HepG2 (cell line): ENCODE measurements around the gene PLEKHG4. TPM values are rescaled to one million over a fixed set of nuclear protein-coding genes. Genes with fewer than 3 reads are reported as not detected.
A peak's percentile ranks its signal among the peaks of the same experiment; 100 is the strongest.

Source experiments
- ARNT2 ChIP-seq: sonication (generic); formaldehyde crosslinking; IDR thresholded peaks from 2 replicates; pipeline ENCODE4 v1.8.0; 2022; ENCODE audit warnings: mild to moderate bottlenecking, low read depth, missing genetic modification reagents, moderate library complexity
- BHLHE40 ChIP-seq: IDR thresholded peaks from 2 replicates; pipeline ENCODE4 v1.6.1; 2011; ENCODE audit warnings: low read length, improper control_type of control experiment
- HNRNPL ChIP-seq: fragments of 200-400 bp; formaldehyde crosslinking; IDR thresholded peaks from 2 replicates; pipeline ENCODE4 v1.6.1; 2017; ENCODE audit warnings: mild to moderate bottlenecking, low read depth, low read length
- KLF15 ChIP-seq: sonication (generic); formaldehyde crosslinking; IDR thresholded peaks from 2 replicates; pipeline ENCODE4 v1.8.1; 2023; ENCODE audit warnings: borderline replicate concordance, mild to moderate bottlenecking, inconsistent platforms, missing genetic modification reagents, mixed read lengths
- PCBP1 ChIP-seq: fragments of 200-400 bp; formaldehyde crosslinking; IDR thresholded peaks from 2 replicates; pipeline ENCODE4 v1.6.1; 2017; ENCODE audit warnings: mild to moderate bottlenecking, low read depth, low read length, borderline replicate concordance
- TAF15 ChIP-seq: fragments of 200-400 bp; formaldehyde crosslinking; IDR thresholded peaks from one replicate; pipeline ENCODE4 v1.6.1; 2018; ENCODE audit warnings: mild to moderate bottlenecking, low read depth, low read length; ENCODE audit not compliant: poor library complexity, severe bottlenecking
- ZNF354B ChIP-seq: sonication (generic); formaldehyde crosslinking; IDR thresholded peaks from 2 replicates; pipeline ENCODE4 v1.8.0; 2022; ENCODE audit warnings: mild to moderate bottlenecking, missing genetic modification reagents
- ZNF431 ChIP-seq: sonication (generic); formaldehyde crosslinking; IDR thresholded peaks from 2 replicates; pipeline ENCODE4 v1.9.0; 2022; ENCODE audit warnings: missing genetic modification reagents, low read depth, mild to moderate bottlenecking, borderline replicate concordance
- ZNF83 ChIP-seq: sonication (generic); formaldehyde crosslinking; IDR thresholded peaks from 2 replicates; pipeline ENCODE4 v1.4.0; 2020; ENCODE audit warnings: missing genetic modification reagents, mild to moderate bottlenecking, borderline replicate concordance
- ZNF839 ChIP-seq: sonication (generic); formaldehyde crosslinking; IDR thresholded peaks from 2 replicates; pipeline ENCODE4 v1.4.0; 2020; ENCODE audit warnings: missing genetic modification reagents, mild to moderate bottlenecking, borderline replicate concordance
- polyA plus RNA-seq, 8 experiments: library from polyadenylated mRNA; depleted of rRNA in 3 of 8; stranded (reverse) in 7 of 8; unstranded in 1 of 8; fragments of >200 nt; fragmentation: Illumina TruSeq in 4 of 8; extraction: Trizol in 4 of 8; gene quantifications; 2 replicates each; pipeline versions ENCODE4 v1.2.1 to v1.2.3, GENCODE V29; 2011 to 2016; ENCODE audit warnings: low read depth in 4 of 8, missing spikeins in 1 of 8, mixed read lengths in 1 of 8; ENCODE audit not compliant: insufficient read depth in 1 of 8
- total RNA-seq, 5 experiments: library from RNA; depleted of rRNA; stranded (reverse); fragments of >200 nt; fragmentation: Illumina TruSeq; extraction: Trizol; gene quantifications; 2 replicates each; pipeline ENCODE4 v1.2.3, GENCODE V29; 2016; ENCODE audit warnings: low read depth in 1 of 5
- TF ChIP-seq, protein P1 (sequence below), 2 experiments: fragments of 450-650 bp in 1 of 2; sonication (generic) in 1 of 2; formaldehyde crosslinking in 1 of 2; IDR thresholded peaks; 2 replicates each; pipeline versions ENCODE4 v1.6.1 to v1.8.0; 2016 to 2022; ENCODE audit warnings: antibody characterized with exemption in 1 of 2, mild to moderate bottlenecking in 1 of 2, missing genetic modification reagents in 1 of 2
- TF ChIP-seq, protein P2 (sequence below): sonication (generic); formaldehyde crosslinking; IDR thresholded peaks from 2 replicates; pipeline ENCODE4 v1.4.0; 2020; ENCODE audit warnings: mild to moderate bottlenecking, missing genetic modification reagents
- TF ChIP-seq, protein P3 (sequence below): sonication (generic); formaldehyde crosslinking; IDR thresholded peaks from 2 replicates; pipeline ENCODE4 v1.4.0; 2020; ENCODE audit warnings: mild to moderate bottlenecking, missing genetic modification reagents

The PLEKHG4 gene
- total and polyA plus RNA-seq, 2 of the 13 experiments (the other 11 are each of a cell fraction or from before 2014, with no cell fraction given), result 7.1 to 13.6 TPM

DNA sequence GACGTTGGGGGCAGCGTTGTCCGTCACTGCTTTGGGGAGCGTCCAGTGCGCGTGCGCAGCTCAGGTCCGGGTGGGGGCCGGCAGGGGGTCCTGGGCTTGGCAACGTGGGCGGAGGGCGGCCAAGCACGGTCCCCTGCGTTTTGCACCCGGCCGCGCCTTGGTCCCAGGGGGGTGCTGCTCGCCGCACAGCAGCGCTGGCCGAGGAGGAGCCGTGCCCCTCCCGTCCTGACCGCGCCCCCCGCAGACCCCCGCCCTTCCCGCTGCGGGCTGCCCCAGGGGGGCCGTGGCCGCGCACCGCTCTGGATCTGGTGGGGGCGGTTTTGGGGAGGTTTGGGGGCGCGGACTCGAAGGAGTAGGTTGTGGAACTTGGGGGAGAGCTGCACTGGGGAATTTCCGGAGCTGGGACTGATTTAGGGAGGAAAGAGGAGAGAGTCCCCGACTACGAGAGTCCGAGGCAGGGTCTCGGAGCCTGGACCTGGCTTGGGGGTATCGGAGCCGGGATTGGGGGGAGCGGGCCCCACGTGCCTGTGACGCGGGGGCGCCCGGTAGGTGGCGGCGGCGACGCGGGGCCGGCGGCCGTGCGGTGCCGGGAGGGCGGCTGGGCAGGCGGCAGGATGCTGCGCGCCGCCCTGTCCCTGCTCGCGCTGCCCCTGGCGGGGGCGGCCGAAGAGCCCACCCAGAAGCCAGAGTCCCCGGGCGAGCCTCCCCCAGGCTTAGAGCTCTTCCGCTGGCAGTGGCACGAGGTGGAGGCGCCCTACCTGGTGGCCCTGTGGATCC, 30.7 kb upstream of the PLEKHG4 start, which contains the start of gene SLC9A5 (continued):
- TF ChIP-seq, protein P1, sequence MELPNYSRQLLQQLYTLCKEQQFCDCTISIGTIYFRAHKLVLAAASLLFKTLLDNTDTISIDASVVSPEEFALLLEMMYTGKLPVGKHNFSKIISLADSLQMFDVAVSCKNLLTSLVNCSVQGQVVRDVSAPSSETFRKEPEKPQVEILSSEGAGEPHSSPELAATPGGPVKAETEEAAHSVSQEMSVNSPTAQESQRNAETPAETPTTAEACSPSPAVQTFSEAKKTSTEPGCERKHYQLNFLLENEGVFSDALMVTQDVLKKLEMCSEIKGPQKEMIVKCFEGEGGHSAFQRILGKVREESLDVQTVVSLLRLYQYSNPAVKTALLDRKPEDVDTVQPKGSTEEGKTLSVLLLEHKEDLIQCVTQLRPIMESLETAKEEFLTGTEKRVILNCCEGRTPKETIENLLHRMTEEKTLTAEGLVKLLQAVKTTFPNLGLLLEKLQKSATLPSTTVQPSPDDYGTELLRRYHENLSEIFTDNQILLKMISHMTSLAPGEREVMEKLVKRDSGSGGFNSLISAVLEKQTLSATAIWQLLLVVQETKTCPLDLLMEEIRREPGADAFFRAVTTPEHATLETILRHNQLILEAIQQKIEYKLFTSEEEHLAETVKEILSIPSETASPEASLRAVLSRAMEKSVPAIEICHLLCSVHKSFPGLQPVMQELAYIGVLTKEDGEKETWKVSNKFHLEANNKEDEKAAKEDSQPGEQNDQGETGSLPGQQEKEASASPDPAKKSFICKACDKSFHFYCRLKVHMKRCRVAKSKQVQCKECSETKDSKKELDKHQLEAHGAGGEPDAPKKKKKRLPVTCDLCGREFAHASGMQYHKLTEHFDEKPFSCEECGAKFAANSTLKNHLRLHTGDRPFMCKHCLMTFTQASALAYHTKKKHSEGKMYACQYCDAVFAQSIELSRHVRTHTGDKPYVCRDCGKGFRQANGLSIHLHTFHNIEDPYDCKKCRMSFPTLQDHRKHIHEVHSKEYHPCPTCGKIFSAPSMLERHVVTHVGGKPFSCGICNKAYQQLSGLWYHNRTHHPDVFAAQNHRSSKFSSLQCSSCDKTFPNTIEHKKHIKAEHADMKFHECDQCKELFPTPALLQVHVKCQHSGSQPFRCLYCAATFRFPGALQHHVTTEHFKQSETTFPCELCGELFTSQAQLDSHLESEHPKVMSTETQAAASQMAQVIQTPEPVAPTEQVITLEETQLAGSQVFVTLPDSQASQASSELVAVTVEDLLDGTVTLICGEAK (IDR thresholded peaks at IDR 0.05), result no peak
- TF ChIP-seq, protein P1 (CRISPR knock-in tag; IDR thresholded peaks at IDR 0.05), result 0 out of 2 replicates have a peak, but pooled peaks have one; percentile 17
- peak; percentile 47 for TF ChIP-seq TAF15
- peak; percentile 46; the same call in 1 of the 2 replicates for TF ChIP-seq ARNT2
- TF ChIP-seq, protein P2, sequence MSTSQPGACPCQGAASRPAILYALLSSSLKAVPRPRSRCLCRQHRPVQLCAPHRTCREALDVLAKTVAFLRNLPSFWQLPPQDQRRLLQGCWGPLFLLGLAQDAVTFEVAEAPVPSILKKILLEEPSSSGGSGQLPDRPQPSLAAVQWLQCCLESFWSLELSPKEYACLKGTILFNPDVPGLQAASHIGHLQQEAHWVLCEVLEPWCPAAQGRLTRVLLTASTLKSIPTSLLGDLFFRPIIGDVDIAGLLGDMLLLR (CRISPR knock-in tag), result peak; percentile 67
- TF ChIP-seq HNRNPL, result no peak
- 0 out of 2 replicates have a peak, but pooled peaks have one; percentile 62 for TF ChIP-seq ZNF431 (CRISPR knock-in tag)
- TF ChIP-seq KLF15 (CRISPR knock-in tag), result 0 out of 2 replicates have a peak, but pooled peaks have one; percentile 40
- no peak for TF ChIP-seq ZNF839 (CRISPR knock-in tag)
- no peak for TF ChIP-seq PCBP1
- TF ChIP-seq ZNF83 (CRISPR knock-in tag), result 0 out of 2 replicates have a peak, but pooled peaks have one; percentile 50
- 0 out of 2 replicates have a peak, but pooled peaks have one; percentile 53 for TF ChIP-seq ZNF354B (CRISPR knock-in tag)
- TF ChIP-seq BHLHE40, result 0 out of 2 replicates have a peak, but pooled peaks have one; percentile 3
- TF ChIP-seq, protein P3, sequence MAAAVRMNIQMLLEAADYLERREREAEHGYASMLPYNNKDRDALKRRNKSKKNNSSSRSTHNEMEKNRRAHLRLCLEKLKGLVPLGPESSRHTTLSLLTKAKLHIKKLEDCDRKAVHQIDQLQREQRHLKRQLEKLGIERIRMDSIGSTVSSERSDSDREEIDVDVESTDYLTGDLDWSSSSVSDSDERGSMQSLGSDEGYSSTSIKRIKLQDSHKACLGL, result 0 out of 2 replicates have a peak, but pooled peaks have one; percentile 35
